Measurements from ENCODE around the gene ADGRG4.

ADGRG4 gene

DNA sequence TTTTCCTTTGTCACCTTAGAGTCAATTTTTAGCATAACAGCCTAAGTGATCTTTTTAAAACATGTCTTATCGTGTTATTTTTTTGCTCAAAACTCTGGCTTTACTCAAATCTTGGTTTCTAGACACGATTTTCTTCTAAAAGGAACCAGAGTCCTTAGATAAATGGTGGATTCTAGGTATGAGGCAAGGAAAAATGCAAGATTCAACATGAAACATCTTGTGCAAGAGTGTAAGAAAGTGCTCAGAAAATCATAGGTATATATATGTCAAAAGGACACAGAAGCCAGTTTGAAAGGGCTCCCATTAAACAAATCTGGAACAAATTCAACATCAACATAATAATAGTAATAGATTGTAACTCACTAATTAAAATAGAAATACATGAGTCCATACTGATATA, 8.1 kb upstream of the ADGRG4 start:
- no peak for DNase-seq

DNA sequence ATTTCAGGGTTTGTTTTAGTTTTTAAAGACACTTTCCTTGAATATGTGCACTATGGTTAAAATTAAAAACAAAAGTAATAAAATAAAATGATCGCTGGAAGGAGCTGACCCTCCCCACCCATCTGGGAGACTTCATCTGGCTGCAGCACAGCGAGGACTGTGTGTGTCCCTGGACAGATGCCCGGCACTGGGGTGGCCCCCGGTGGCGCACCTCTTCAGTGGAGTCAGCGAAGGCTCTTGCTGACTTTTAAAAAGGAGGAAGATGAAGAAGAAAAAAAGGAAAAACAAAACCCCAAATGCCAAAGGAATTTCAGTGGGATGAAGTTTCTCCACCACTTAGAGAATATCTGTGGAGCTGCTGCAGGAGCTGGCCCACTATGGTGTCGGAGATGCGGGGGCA, 5.4 kb upstream of the ADGRG4 start:
- DNase-seq, result no peak

DNA sequence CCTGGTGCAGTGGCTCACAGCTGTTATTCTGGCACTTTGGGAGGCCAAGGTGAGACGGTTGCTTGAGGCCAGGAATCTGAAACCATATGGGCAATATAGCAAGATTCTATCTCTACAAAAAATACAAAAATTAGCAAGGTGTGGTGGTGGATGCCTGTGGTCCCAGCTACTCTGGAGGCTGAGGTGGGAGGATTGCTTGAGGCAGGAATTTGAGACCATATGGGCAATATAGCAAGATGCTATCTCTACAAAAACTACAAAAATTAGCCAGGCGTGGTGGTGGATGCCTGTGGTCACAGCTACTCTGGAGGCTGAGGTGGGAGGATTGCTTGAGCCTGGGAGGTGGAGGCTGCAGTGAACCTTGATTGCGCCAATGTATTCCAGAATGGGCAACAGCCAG, 2.3 kb downstream of the ADGRG4 start:
- DNase-seq, result no peak

DNA sequence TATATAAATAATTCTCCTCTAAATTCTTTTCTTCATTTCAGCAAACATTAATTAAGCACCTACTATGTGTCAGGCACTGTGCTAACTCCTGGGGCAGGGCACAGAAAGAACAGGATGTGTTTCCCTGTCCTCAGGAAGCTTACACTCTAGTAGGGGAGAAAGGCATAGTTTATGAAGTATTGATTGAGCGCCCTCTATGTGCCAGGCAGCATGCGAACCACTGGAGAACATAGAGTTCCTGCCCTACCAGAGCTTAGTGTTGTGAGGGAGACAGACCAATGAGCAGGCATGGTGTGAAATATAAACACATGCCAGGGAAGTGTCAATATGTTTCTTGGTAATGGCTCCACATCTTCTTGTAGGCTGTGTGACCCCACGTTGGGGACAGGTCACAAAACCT, 3.7 kb downstream of the ADGRG4 start:
- DNase-seq, result no peak

DNA sequence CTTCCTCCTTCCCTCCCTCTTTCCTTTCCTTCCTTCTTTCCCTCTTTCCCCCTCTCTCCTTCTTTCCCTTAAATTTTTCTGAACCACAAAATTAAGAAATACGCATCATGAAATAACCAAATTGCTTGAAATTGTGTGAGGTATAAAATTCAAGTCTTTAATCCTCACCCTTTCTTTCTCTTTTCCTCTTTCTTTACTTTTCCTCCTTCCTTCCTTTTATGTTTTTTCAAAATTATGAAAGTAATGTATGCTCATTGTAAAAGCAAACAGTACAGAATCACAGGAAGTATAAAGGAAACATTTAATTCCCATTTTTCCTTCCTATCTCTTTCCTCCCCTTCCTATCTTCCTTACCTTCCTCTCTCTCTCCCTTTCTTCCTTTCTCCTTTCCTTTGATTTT, 5.4 kb downstream of the ADGRG4 start:
- no peak for DNase-seq

DNA sequence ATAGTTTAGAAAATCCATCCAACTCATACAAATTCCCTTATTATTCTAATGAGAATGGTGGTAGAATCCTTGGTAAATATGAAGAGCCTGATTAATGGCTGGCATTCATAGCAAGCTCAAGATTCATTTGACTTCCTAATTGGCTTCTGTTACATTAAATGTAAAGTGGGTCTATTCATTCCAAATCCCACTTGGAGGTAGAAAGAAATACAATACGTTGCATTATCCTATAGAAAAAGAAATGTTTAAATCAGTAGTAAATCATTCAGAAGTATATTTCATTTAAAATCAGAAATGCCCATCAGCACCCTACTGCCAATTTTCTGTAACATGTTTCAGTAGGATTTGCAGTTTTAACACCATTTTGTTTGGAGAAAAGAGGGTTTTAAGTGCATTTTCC, 6.7 kb downstream of the ADGRG4 start:
- DNase-seq, result no peak

DNA sequence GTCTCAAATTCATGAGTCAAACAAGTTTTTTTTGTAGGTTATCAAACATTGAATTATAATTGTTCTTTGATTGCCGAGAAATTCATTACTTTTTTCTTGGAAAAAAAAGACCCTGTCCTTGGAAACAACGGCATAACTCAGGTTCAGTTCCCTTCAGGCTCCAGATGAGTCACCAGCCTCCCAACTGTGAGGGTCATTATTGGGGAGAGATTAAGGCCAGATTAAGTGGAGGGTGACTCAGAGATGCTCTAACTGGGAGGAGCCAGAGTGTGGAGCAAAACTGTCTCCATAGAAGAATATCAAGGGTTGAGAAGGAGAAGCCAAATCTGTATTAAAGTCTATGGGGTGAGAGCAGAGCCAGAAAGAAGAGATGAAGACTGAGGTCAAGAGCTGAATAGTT, 9.6 kb downstream of the ADGRG4 start:
- DNase-seq, result no peak

DNA sequence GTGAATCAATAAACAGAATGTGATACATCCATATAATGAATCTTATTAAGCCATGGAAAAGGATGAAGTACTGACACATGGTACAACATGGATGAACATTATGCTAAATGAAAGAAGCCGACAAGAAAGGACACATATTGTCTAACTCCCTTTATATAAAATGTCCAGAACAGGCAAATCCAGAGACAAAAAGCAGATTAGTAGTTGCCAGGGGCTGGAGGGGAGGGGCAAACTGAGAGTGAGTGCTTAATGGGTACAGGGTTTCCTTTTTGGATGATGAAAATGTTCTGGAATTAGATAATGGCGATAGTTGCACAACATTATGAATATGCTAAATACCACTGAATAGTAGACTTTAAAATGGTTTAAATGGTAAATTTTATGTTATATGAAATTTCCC, 17.4 kb downstream of the ADGRG4 start:
- DNase-seq, result no peak

DNA sequence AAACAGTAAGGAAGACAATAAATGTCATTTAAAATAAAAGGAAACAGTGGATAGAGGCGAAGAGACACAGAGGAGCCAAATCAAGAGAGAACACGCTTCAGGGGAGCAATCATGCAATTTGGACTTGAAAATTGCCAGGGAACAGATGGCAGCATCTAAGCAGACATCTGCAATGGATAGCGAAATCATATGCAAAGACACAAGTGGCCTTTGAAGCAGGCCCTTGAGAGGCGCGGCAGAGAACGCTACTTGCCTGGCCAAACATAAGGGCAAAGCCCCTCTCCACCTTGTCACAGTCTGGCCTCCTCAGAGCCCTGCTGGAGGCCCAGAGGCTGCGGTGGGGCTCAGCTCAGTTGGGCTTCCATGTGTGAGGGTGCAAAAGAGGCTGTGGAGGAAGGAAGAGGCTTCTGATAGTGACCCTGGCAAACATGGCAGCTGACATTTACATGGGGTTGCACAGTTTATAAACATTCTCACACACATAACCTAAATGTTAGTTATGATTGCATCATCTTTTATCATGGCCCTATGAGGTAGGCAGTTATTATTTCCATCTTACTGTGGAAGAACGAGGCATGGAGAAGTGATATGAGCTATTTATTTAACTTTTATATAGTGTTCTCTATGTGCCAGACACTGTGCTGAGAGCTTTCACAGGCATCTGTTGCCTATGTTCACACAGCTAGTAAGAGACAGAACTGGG, 18.3 kb downstream of the ADGRG4 start:
- no peak for DNase-seq

DNA sequence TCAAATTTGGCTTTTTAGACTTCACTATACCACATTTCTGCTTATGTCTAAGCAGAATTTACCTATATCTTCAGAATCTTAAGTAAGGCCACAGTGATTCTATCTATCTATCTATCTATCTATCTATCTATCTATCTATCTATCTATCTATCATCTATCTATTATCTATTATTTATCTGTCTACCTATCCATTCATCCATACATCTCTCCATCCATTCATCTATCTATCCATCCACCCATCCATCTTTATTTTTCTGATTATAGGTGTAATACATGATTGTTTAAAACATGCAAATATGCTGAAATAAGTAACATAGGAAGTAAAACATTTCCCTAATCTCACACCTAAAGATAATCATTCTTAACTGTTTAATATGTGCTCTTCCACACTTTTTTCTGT, 18.8 kb downstream of the ADGRG4 start:
- DNase-seq, result no peak

DNA sequence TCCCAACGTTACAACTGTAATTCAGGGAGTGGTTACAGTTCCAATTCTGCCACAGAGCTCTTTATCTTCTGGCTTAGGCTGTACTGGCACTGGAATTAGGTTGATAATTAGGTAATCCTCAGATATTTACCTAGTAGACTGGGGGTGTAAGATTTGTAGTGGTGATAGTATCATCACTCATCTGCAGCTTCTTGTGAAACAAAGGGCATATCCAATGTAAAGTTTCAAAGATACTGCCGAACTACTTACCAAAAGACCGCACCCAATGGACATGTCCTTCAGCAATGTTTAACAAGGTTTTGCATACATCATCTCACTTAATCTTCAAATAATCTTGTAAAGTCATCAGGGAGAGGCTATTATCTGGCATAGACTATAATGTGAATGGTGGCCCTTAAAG, 20.8 kb downstream of the ADGRG4 start:
- DNase-seq, result no peak

DNA sequence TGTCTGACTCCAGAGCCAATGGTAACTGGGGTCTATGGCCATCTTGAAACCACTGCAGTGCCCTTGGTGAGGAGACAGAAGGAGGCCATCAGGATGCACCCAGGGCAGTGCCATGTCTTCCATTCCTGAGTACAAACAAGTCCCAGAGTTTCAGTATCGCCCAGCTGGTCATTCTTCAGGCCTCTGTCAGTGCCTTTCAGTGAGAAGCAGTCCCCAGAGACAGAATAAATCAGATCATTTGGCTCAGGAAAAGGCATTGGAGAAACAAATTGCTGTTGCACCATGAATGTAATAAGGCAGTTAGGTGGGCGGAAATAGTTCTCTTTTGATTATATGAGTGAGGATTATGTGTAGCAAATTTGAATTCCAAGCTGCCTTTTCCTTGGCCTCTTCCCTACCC, 21.3 kb downstream of the ADGRG4 start:
- no peak for DNase-seq

DNA sequence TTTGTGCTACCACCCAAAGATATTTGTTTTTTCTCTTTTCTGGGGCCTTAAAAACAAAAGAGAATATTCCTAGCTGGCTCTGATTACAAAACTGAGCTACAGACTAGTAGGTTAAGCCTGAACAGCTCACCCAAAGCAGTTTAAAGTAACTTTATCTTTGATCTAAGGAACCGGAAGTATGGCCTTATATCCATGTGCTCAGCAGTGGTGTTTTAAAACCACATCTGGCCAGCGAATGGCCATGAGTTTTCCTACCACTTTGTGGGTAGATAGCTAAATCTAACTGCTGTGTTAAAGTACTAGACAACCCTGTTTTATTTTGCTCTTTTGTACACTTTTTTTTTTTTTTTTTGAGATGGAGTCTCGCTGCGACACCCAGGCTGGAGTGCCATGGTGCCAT, 24.6 kb downstream of the ADGRG4 start:
- no peak for DNase-seq

DNA sequence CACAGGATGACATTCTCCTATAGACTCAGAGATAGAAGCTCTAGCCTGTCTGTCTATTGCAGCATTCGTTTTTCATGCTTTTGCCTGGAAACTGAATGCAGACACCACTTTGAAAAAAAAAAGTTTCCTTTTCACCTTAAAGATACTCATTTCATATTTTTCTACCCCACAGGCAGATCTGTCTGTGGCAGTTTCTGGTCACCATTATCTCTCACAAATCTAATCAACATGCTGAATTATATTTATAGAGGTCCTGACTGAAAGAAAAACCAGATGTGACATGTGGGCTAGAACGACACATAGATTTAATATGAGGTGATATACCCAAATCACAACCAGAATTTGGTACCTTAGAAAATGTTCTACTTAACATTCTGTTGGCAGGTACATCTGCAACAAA, 28.2 kb downstream of the ADGRG4 start:
- DNase-seq, result no peak

DNA sequence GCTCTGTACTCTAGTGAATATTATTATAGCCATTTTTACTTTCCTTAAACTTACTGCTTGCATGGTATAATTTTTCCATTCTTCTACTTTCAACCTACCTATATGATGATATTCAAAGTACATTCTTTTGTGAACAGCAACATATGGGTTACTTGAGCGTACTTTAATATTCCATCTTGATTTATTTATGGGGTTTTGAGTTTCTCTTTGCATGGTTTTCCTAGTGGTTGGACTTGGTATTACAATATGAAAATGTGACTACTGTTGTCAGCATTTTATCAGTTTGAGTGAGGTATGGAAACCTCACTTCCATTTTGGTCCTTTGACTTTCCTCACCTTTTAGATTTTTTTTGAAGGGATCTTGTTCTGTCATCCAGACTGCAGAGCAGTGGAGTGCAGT, 35.9 kb downstream of the ADGRG4 start:
- no peak for DNase-seq

DNA sequence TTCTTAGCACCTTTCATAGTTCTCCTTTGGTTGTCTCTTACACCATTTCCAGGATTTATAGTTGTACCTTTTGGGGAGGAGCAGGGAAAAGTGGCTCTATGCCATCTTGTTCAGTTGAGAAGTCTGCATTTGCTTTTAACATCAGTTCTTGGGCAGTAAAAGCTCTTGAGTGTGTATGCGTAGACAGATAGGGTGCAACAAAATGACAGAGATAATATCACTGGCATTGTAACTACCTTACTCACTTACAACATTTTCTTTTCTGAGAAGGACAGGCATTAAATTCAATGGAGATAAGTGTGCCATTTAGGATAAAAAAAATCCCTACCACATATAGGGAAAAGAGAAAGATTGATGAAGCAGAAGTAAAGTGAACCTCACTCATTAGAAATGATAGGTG, 38.9 kb downstream of the ADGRG4 start:
- DNase-seq, result no peak

DNA sequence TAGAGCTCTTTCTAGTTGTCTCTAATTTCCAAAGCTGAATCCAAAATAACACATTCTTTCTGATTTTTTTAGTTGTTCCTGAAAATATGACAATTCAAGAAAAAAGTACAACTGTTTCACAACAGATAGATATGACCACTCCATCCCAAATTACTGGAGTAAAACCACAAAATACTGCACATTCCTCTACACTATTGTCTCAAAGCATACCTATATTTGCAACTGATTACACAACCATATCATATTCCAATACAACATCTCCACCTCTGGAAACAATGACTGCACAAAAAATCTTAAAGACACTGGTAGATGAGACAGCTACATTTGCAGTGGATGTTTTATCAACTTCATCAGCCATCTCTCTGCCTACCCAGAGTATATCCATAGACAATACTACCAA, 43.6 kb downstream of the ADGRG4 start:
- no peak for DNase-seq

DNA sequence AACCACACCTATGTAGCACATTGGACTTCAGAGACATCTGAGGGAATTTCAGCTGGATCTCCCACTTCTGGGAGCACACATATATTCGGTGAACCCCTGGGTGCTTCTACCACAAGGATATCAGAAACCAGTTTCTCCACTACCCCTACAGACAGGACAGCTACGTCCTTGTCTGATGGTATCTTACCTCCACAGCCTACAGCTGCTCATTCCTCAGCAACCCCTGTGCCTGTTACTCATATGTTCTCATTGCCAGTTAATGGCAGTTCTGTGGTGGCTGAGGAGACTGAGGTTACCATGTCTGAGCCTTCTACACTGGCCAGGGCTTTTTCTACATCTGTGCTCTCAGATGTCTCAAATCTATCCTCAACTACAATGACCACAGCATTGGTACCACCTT, 45.7 kb downstream of the ADGRG4 start:
- no peak for DNase-seq

DNA sequence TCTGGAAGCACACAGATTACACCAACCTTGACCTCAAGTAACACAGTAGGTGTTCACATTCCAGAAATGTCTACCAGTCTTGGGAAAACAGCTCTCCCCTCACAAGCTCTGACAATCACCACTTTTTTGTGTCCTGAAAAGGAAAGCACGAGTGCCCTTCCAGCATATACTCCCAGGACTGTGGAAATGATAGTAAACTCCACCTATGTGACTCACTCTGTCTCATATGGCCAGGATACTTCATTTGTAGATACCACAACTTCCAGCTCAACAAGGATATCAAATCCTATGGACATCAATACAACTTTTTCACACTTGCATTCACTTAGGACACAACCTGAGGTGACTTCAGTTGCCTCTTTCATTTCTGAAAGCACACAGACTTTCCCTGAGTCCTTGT, 46.9 kb downstream of the ADGRG4 start:
- DNase-seq, result no peak

DNA sequence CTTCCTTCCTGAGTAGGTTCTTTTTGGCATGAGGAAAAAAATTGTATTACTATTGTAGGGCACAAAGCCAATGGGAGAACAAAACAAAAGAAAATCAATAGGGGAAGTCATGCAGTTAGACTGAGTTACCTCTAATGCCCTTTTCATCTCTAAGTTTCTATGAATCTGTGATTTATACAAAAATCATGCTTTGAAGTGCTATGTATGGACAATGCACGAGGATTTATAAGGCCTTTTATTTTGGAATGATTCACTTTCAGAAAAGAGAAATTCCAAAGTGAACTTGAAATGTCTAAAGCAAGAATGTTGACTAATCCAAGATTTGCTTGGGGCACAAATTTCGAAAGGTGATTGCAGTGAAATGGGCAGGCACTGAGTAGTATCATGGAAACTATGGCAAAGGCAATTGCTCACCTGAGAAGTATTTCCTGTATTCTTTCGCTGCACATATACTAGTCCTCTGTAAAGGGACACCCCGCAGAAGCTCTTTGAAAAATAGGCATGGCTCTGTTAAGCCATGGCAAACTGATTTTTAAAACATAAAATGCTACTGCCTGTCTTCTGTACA, 52.8 kb downstream of the ADGRG4 start:
- no peak for DNase-seq

DNA sequence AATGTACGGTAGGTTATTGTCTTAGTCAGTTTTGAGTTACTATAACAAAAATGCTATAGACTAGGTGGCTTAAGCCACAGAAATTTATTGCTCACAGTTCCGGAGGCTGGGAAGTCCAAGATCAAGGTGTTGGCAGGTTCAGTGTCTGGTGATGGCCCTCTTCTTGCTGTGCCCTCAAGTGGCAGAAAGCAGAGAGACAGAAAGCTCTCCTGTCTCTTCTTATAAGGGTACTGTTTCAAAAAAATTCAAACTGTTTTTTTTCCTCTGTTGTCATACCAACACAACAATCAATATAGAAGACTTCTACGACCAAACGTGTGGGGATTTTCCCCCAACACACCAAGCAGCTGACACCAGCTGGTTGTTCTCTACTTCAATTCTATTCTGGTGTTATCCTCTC, 53.4 kb downstream of the ADGRG4 start:
- DNase-seq, result no peak

DNA sequence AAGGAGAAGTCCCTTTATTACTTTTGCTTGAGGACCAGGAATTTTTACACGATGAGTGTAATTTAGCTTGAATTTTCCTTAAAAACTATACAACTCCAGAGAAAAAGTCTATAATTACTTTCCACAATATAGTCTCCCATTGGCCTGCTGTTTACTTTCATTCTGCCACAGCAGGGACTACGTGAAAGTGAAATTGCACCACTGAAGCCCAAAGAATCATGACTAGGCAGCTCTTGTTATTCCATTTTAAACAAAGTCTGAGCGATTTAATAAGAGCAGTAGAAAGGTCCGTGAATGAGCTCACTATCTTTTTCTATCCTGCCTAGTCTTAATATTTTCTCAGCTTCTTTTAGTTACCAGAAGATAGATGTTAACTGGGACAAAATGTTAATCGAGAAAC, 68.6 kb downstream of the ADGRG4 start:
- no peak for DNase-seq

DNA sequence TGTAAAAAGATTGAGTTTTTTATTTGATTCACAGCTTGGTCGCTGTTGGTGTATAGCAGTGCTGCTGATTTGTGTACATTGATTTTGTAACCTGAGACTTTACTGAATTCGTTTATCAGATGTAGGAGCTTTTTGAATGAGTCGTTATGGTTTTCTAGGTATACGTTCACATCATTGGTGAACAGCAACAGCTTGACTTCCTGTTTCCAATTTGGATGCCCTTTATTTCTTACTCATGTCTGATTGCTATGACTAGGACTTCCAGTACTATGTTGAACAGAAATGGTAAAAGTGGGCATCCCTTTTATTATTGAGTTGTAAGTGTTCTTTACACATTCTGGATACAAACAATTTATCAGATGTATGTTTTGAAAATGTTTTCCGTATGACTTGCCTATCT, 76.0 kb downstream of the ADGRG4 start:
- no peak for DNase-seq

DNA sequence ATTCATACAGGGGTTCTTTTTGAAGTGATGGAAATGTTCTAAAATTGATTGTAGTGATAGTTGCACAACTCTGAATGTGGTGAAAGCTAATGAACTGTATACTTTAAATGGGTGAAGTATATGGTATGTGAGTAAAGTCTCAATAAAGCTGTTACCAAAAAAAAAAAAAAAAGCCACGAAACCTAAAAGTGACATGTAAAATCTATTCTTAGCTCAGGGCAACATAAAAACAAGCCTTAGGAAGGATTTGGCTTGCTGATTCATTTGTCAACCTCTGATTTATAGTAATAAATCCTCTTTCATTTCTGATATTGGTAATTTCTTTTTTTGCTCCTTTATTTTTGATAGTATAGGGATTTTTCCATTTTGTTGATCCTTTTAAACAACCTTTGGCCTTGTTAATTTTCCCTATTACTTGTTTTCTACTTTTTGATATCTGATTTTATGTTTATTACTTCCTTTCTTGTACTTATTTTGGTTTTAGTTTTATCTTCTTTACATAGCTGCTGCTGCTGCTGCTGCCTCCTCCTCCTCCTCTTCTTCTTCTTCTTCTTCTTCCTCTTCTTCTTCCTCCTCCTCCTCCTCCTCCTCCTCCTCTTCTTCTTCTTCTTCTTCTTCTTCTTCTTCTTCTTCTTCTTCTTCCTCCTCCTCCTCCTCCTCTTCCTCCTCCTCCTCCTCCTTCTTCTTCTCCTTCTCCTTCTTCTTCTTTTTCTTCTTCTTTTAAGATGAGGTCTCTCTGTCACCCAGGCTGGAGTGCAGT, 79.4 kb downstream of the ADGRG4 start:
- no peak for DNase-seq
